COLO829 (cell line): Measurements from ENCODE around the gene FAM25A.

Experiments used
- DNase-seq: peaks from one replicate; pipeline ENCODE4 v3.0.0; 2012; ENCODE audit warnings: low spot score

Gene FAM25A

GRCh38 chr10:87064651-87065050, 44.6 kb downstream of the FAM25A start:
- no peak for DNase-seq

- DNase-seq = no peak
Measured at GRCh38 chr10:87066178-87066577, 46.1 kb downstream of the FAM25A start.

- DNase-seq = no peak
Measured at GRCh38 chr10:87066865-87067264, 46.8 kb downstream of the FAM25A start.

- DNase-seq = no peak
Measured at GRCh38 chr10:87068281-87068680, 48.2 kb downstream of the FAM25A start.

- DNase-seq = no peak
Measured at GRCh38 chr10:87072449-87072848, 52.4 kb downstream of the FAM25A start.
